IMR-90 (cell line): ENCODE results near the gene MRPL49.

Experiments used
- CEBPB ChIP-seq: IDR thresholded peaks from 2 replicates; pipeline ENCODE4 v1.6.1; 2012; ENCODE audit warnings: low read depth, low read length, improper control_type of control experiment
- CHD1 ChIP-seq: IDR thresholded peaks from 2 replicates; pipeline ENCODE4 v1.6.1; 2012; ENCODE audit warnings: low read depth, low read length, improper control_type of control experiment
- FOS ChIP-seq: fragments of 150-350 bp; IDR thresholded peaks from 2 replicates; pipeline ENCODE4 v1.6.1; 2016; ENCODE audit warnings: low read depth, low read length
- MAFK ChIP-seq: IDR thresholded peaks from 2 replicates; pipeline ENCODE4 v1.6.1; 2012; ENCODE audit warnings: low read depth, low read length, improper control_type of control experiment
- MAZ ChIP-seq: IDR thresholded peaks from 2 replicates; pipeline ENCODE4 v1.6.1; 2012; ENCODE audit warnings: low read depth, mild to moderate bottlenecking, low read length, improper control_type of control experiment, moderate library complexity, borderline replicate concordance
- MXI1 ChIP-seq: IDR thresholded peaks from 2 replicates; pipeline ENCODE4 v1.6.1; 2012; ENCODE audit warnings: low read depth, mild to moderate bottlenecking, low read length, moderate library complexity, borderline replicate concordance
- POLR2A ChIP-seq: IDR thresholded peaks from 2 replicates; pipeline ENCODE4 v1.6.1; 2012; ENCODE audit warnings: mild to moderate bottlenecking, low read depth, low read length
- RAD21 ChIP-seq: IDR thresholded peaks from 2 replicates; pipeline ENCODE4 v1.6.1; 2012; ENCODE audit warnings: low read length, improper control_type of control experiment
- SMC3 ChIP-seq: fragments of 150-350 bp; IDR thresholded peaks from 2 replicates; pipeline ENCODE4 v1.6.1; 2016; ENCODE audit warnings: low read depth, mild to moderate bottlenecking, antibody characterized with exemption, low read length, moderate library complexity
- TF ChIP-seq, protein P1 (sequence below): conservative IDR thresholded peaks from 2 replicates; pipeline ENCODE4 v1.5.1; 2012; ENCODE audit warnings: mild to moderate bottlenecking, low read depth, low read length, improper control_type of control experiment

DNA sequence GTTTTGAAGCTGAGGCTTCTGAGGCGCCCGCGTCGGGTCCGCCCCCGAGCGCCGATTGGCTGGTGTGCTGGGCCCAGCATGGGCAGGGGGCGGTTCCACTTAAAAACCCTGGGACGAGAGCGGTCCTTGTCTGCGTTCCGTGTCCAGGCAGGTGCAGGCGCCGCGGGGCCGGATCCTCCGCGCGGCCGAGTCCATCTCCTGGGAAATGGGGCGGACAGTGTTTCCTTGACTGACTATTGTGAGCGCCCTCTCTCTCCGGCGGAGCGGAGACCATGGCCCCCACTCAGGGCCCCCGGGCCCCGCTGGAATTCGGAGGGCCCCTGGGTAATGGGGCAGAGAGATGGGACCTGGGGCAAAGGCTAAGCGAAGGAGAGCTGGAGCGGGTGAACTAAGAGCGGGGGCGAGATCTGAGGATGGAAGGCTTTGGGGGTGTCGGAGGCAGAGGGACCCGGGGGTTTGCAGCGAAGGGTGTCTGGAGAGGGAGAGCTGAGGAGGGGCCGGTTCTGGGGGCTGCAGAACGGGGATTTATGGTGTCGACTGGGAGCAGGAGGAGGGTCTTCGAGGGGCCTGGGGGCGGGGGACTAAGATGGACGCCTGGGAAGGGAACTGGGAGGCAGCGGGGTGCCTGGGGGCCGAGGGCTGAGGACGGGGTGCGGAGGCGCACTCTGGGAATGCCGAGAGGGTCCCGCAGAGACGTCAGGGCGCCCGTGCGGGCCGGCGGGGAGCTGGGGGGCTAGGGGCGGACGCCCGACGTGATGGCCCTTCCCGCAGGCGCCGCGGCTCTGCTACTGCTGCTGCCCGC, 10.2 kb upstream of the MRPL49 start, which contains the start of gene TM7SF2:
- TF ChIP-seq, protein P1, sequence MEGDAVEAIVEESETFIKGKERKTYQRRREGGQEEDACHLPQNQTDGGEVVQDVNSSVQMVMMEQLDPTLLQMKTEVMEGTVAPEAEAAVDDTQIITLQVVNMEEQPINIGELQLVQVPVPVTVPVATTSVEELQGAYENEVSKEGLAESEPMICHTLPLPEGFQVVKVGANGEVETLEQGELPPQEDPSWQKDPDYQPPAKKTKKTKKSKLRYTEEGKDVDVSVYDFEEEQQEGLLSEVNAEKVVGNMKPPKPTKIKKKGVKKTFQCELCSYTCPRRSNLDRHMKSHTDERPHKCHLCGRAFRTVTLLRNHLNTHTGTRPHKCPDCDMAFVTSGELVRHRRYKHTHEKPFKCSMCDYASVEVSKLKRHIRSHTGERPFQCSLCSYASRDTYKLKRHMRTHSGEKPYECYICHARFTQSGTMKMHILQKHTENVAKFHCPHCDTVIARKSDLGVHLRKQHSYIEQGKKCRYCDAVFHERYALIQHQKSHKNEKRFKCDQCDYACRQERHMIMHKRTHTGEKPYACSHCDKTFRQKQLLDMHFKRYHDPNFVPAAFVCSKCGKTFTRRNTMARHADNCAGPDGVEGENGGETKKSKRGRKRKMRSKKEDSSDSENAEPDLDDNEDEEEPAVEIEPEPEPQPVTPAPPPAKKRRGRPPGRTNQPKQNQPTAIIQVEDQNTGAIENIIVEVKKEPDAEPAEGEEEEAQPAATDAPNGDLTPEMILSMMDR, result no peak
- TF ChIP-seq POLR2A, result peak; percentile 59; the same call in 1 of the 2 replicates
- TF ChIP-seq SMC3, result no peak
- TF ChIP-seq MAFK, result no peak
- no peak for TF ChIP-seq MAZ
- no peak for TF ChIP-seq RAD21
- no peak for TF ChIP-seq CHD1
- TF ChIP-seq FOS, result no peak
- TF ChIP-seq CEBPB, result no peak
- TF ChIP-seq MXI1, result peak; percentile 29; the same call in 1 of the 2 replicates
